ENCODE results near the gene CYP8B1.
A peak's percentile ranks its signal among the peaks of the same experiment; 100 is the strongest.

CYP8B1 gene

GRCh38 chr3:42875325-42876151 lies at the start of gene CYP8B1:
Gene CYP8B1, minus strand, starts transcription at chr3:42875879. Its CDS starts 63 bp downstream, at chr3:42875816.
- no peak for DNase-seq (ENCODE audit: low read depth in 2 of 2)

- no peak for DNase-seq (ENCODE audit: low read depth in 2 of 2)
These were observed 47.9 kb upstream of the CYP8B1 start for GRCh38 chr3:42923606-42924005.

- no peak for DNase-seq (ENCODE audit: low read depth in 2 of 2)
These were observed 39.3 kb upstream of the CYP8B1 start for GRCh38 chr3:42914771-42915515.

- DNase-seq (ENCODE audit: low read depth in 2 of 2) = no peak
These were observed 35.9 kb upstream of the CYP8B1 start for GRCh38 chr3:42911551-42911950.

- DNase-seq (ENCODE audit: low read depth in 2 of 2) = no peak
These were observed 33.0 kb upstream of the CYP8B1 start for GRCh38 chr3:42908675-42909074.

GRCh38 chr3:42906848-42907183 lies 31.1 kb upstream of the CYP8B1 start:
- no peak for DNase-seq (ENCODE audit: low read depth in 2 of 2)

GRCh38 chr3:42906070-42906847 lies 30.6 kb upstream of the CYP8B1 start, which contains the start of gene ZNF662:
Gene ZNF662, plus strand, starts transcription at chr3:42906142. Its CDS starts 1,973 bp downstream, at chr3:42908115.
- DNase-seq (ENCODE audit: low read depth in 2 of 2) = peak in 1 of 2 donors; percentile 26

- DNase-seq (ENCODE audit: low read depth in 2 of 2) = no peak
These were observed 30.0 kb upstream of the CYP8B1 start for GRCh38 chr3:42905740-42906069.

GRCh38 chr3:42904076-42904475 lies 28.4 kb upstream of the CYP8B1 start:
- no peak for DNase-seq (ENCODE audit: low read depth in 2 of 2)

- DNase-seq (ENCODE audit: low read depth in 2 of 2) = no peak
These were observed 26.6 kb upstream of the CYP8B1 start for GRCh38 chr3:42902257-42902656.

GRCh38 chr3:42901073-42901415 lies 25.4 kb upstream of the CYP8B1 start:
- no peak for DNase-seq (ENCODE audit: low read depth in 2 of 2)

GRCh38 chr3:42900226-42901072 lies 24.8 kb upstream of the CYP8B1 start:
- DNase-seq (ENCODE audit: low read depth in 2 of 2) = no peak

- no peak for DNase-seq (ENCODE audit: low read depth in 2 of 2)
These were observed 23.4 kb upstream of the CYP8B1 start for GRCh38 chr3:42898896-42899675.

- no peak for DNase-seq (ENCODE audit: low read depth in 2 of 2)
These were observed 19.8 kb upstream of the CYP8B1 start for GRCh38 chr3:42895580-42895868.

GRCh38 chr3:42894698-42895579 lies 19.3 kb upstream of the CYP8B1 start:
- DNase-seq (ENCODE audit: low read depth in 2 of 2) = no peak

- no peak for DNase-seq (ENCODE audit: low read depth in 2 of 2)
These were observed 17.1 kb upstream of the CYP8B1 start for GRCh38 chr3:42892807-42893206.

- no peak for DNase-seq (ENCODE audit: low read depth in 2 of 2)
These were observed 16.5 kb upstream of the CYP8B1 start for GRCh38 chr3:42892169-42892568.

GRCh38 chr3:42891042-42891441 lies 15.4 kb upstream of the CYP8B1 start:
- DNase-seq (ENCODE audit: low read depth in 2 of 2) = no peak

GRCh38 chr3:42887084-42887483 lies 11.4 kb upstream of the CYP8B1 start:
- DNase-seq (ENCODE audit: low read depth in 2 of 2) = no peak

GRCh38 chr3:42886294-42886822 lies 10.7 kb upstream of the CYP8B1 start:
- DNase-seq (ENCODE audit: low read depth in 2 of 2) = no peak
